ENCODE measurements around the gene RAB11FIP4. TPM values are rescaled to one million over a fixed set of nuclear protein-coding genes. Genes with fewer than 3 reads are reported as not detected.

Gene RAB11FIP4
- total RNA-seq, 1 experiment from 2014 or later, result 54.9 TPM

DNA sequence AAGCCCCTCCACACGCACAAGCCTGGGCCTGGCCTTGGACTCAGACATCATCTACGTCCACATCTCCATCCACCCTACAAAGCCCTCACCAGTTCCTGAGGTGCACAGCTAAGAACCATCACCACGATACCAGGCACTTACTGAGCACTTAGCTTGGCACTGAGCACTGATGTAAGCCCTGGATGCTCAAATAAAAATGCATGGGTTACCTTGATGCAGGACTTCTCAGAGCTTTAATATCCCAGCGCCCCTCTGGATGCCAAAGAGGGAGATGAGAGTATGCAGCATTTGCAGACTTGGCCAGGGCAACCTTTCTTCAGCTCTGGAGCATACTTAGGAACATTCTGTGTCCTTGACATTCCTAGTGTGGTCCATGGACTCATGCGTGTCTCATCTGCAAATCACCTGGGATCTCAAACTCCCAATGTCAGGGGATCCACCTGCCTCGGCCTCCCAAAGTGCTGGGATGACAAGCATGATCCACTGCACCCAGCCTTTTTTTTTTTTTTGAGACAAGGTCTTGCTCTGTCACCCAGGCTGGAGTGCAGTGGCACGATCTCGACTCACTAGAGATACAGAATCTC, 69.8 kb downstream of the RAB11FIP4 start:
- POLR2A ChIA-PET, result no interaction called here
- no peak for DNase-seq (ENCODE audit: low spot score)
- H3K4me1 Mint-ChIP-seq, result peaks cover 16% of the 10 kb centered on the region
- H3K9me3 Mint-ChIP-seq, result no peaks in the 10 kb centered on the region
- CTCF ChIA-PET, result no interaction called here
- no peak overlapping the region for H3K4me3 Mint-ChIP-seq
- no peak overlapping the region for H3K27ac Mint-ChIP-seq
- no peaks in the 10 kb centered on the region for H3K36me3 Mint-ChIP-seq
- no peaks in the 10 kb centered on the region for H3K27me3 Mint-ChIP-seq (ENCODE audit: low read depth)
- no peak for ATAC-seq
- TF ChIP-seq SMAD3 (CRISPR knock-in tag; IDR thresholded peaks at IDR 0.05; ENCODE audit: borderline replicate concordance), result no peak
- no peak for TF ChIP-seq ZNF317 (CRISPR knock-in tag; IDR thresholded peaks at IDR 0.05; ENCODE audit: borderline replicate concordance, low read depth)
- TF ChIP-seq, protein P1, sequence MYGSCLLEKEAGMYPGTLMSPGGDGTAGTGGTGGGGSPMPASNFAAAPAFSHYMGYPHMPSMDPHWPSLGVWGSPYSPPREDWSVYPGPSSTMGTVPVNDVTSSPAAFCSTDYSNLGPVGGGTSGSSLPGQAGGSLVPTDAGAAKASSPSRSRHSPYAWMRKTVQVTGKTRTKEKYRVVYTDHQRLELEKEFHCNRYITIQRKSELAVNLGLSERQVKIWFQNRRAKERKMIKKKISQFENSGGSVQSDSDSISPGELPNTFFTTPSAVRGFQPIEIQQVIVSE (CRISPR knock-in tag; IDR thresholded peaks at IDR 0.05; ENCODE audit: borderline replicate concordance), result no peak
- no peak for TF ChIP-seq ETV6 (CRISPR knock-in tag; IDR thresholded peaks at IDR 0.05)
- TF ChIP-seq, protein P2, sequence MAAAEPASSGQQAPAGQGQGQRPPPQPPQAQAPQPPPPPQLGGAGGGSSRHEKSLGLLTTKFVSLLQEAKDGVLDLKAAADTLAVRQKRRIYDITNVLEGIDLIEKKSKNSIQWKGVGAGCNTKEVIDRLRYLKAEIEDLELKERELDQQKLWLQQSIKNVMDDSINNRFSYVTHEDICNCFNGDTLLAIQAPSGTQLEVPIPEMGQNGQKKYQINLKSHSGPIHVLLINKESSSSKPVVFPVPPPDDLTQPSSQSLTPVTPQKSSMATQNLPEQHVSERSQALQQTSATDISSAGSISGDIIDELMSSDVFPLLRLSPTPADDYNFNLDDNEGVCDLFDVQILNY (CRISPR knock-in tag; IDR thresholded peaks at IDR 0.05), result no peak
- no peak for TF ChIP-seq ZNF138 (CRISPR knock-in tag; conservative IDR thresholded peaks at IDR 0.05)
- no peak for TF ChIP-seq GTF2I (CRISPR knock-in tag; conservative IDR thresholded peaks at IDR 0.05)
- TF ChIP-seq, protein P3, sequence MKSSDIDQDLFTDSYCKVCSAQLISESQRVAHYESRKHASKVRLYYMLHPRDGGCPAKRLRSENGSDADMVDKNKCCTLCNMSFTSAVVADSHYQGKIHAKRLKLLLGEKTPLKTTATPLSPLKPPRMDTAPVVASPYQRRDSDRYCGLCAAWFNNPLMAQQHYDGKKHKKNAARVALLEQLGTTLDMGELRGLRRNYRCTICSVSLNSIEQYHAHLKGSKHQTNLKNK (CRISPR knock-in tag; IDR thresholded peaks at IDR 0.05), result no peak
- TF ChIP-seq, protein P4, sequence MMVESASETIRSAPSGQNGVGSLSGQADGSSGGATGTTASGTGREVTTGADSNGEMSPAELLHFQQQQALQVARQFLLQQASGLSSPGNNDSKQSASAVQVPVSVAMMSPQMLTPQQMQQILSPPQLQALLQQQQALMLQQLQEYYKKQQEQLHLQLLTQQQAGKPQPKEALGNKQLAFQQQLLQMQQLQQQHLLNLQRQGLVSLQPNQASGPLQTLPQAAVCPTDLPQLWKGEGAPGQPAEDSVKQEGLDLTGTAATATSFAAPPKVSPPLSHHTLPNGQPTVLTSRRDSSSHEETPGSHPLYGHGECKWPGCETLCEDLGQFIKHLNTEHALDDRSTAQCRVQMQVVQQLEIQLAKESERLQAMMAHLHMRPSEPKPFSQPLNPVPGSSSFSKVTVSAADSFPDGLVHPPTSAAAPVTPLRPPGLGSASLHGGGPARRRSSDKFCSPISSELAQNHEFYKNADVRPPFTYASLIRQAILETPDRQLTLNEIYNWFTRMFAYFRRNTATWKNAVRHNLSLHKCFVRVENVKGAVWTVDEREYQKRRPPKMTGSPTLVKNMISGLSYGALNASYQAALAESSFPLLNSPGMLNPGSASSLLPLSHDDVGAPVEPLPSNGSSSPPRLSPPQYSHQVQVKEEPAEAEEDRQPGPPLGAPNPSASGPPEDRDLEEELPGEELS (CRISPR knock-in tag; IDR thresholded peaks at IDR 0.05), result no peak
- TF ChIP-seq NR1H2 (CRISPR knock-in tag; IDR thresholded peaks at IDR 0.05), result no peak
- no peak for TF ChIP-seq ZNF263 (CRISPR knock-in tag; IDR thresholded peaks at IDR 0.05; ENCODE audit: low read depth)
- TF ChIP-seq ZNF671 (CRISPR knock-in tag; IDR thresholded peaks at IDR 0.05), result no peak
- no peak for TF ChIP-seq JAZF1 (CRISPR knock-in tag; IDR thresholded peaks at IDR 0.05)
- TF ChIP-seq ZNF121 (CRISPR knock-in tag; IDR thresholded peaks at IDR 0.05), result no peak
- TF ChIP-seq NFATC4 (CRISPR knock-in tag; IDR thresholded peaks at IDR 0.05), result no peak
- TF ChIP-seq ZBTB21 (CRISPR knock-in tag; IDR thresholded peaks at IDR 0.05; ENCODE audit: borderline replicate concordance), result no peak
- TF ChIP-seq, protein P5, sequence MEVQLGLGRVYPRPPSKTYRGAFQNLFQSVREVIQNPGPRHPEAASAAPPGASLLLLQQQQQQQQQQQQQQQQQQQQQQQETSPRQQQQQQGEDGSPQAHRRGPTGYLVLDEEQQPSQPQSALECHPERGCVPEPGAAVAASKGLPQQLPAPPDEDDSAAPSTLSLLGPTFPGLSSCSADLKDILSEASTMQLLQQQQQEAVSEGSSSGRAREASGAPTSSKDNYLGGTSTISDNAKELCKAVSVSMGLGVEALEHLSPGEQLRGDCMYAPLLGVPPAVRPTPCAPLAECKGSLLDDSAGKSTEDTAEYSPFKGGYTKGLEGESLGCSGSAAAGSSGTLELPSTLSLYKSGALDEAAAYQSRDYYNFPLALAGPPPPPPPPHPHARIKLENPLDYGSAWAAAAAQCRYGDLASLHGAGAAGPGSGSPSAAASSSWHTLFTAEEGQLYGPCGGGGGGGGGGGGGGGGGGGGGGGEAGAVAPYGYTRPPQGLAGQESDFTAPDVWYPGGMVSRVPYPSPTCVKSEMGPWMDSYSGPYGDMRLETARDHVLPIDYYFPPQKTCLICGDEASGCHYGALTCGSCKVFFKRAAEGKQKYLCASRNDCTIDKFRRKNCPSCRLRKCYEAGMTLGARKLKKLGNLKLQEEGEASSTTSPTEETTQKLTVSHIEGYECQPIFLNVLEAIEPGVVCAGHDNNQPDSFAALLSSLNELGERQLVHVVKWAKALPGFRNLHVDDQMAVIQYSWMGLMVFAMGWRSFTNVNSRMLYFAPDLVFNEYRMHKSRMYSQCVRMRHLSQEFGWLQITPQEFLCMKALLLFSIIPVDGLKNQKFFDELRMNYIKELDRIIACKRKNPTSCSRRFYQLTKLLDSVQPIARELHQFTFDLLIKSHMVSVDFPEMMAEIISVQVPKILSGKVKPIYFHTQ (CRISPR knock-in tag; IDR thresholded peaks at IDR 0.05), result no peak

DNA sequence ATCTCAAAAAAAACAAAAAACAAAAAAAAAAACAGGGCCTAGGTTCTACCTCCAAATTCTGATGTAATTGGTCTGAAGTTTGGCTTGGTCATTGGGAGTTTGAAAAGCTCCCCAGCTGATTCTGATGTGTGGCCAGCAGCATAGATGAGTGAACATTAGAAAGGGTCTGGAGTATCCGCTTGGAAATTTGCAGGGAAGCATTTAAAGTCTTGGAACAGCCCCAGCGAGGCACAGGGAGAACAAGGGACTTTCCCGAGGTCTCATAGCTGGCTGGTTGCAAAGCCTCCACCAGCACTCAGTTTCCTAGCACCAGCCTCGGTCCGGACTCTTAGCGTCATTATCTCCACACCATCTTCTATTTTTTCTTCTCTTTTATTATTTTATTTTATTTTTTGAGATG, 70.8 kb downstream of the RAB11FIP4 start:
- ChIA-PET CTCF (interaction anchor here (0.7 to 1.2 kb wide), 2 partner anchors 25 to 55 kb away, joined by 3 read pairs; no protein-coding TSS in a partner anchor), POLR2A (no interaction called here)
- Mint-ChIP-seq H3K4me3 (no peak overlapping the region), H3K4me1 (peaks cover 8% of the 10 kb centered on the region), H3K9me3 (no peaks in the 10 kb centered on the region), H3K36me3 (no peaks in the 10 kb centered on the region), H3K27me3 (ENCODE audit: low read depth) (no peaks in the 10 kb centered on the region; the same call in 1 of the 2 replicates), H3K27ac (no peak overlapping the region)
- no peak for TF ChIP-seq ZNF317 (CRISPR knock-in tag; IDR thresholded peaks at IDR 0.05; ENCODE audit: borderline replicate concordance, low read depth)
- DNase-seq (ENCODE audit: low spot score) (no peak), ATAC-seq (no peak)

All from WTC11 (cell line).